Right atrium auricular region (tissue), 2 donors: ENCODE measurements around the gene ACBD6. TPM values are rescaled to one million over a fixed set of nuclear protein-coding genes. Genes with fewer than 3 reads are reported as not detected.

Experiments used
- DNase-seq: peaks from one replicate; pipeline ENCODE4 v3.0.0-alpha.2; 2019; ENCODE audit warnings: low spot score
- H3K27ac ChIP-seq, 2 donors: fragments of 200-600 bp; sonication (generic); 1 replicate in 1 of 2; 2 replicates in 1 of 2; pipeline ENCODE4 v1.5.1; 2016 to 2019
- H3K27me3 ChIP-seq, 2 donors: fragments of 200-600 bp; sonication (generic); one replicate each; pipeline versions ENCODE4 v1.5.1 to v1.6.0; 2017 to 2019
- H3K36me3 ChIP-seq: fragments of 200-600 bp; sonication (generic); one replicate; pipeline ENCODE4 v1.5.1; 2016
- H3K4me1 ChIP-seq, 2 donors: fragments of 200-600 bp; sonication (generic); one replicate each; pipeline versions ENCODE4 v1.5.1 to v1.6.0; 2017 to 2019
- H3K4me3 ChIP-seq, 2 donors: fragments of 200-600 bp; sonication (generic); 1 replicate in 1 of 2; 2 replicates in 1 of 2; pipeline ENCODE4 v1.5.1; 2017 to 2019; ENCODE audit warnings: mild to moderate bottlenecking in 1 of 2, moderate library complexity in 1 of 2
- H3K9me3 ChIP-seq, 2 donors: fragments of 200-600 bp; sonication (generic); one replicate each; pipeline ENCODE4 v1.5.1; 2019
- total RNA-seq, 2 donors: library from RNA; depleted of rRNA; stranded (reverse); fragments of >200 nt; gene quantifications; one replicate each; pipeline ENCODE4 v1.1.0, GENCODE V29; 2016
- TF ChIP-seq, protein P1 (sequence below), 2 donors: fragments of 200-600 bp; sonication (generic); IDR thresholded peaks; one replicate each; pipeline ENCODE4 v1.5.1; 2019; ENCODE audit warnings: antibody characterized with exemption in 2 of 2

ACBD6 gene
- total RNA-seq, 2 donors from 2014 or later: 24.0 to 29.0 TPM

- no peak for DNase-seq
- Histone ChIP-seq H3K9me3 (no peaks in the 10 kb centered on the region), H3K4me1 (peaks cover 0 to 18% of the 10 kb centered on the region in 2 donors), H3K27ac (no peak overlapping the region), H3K36me3 (no peaks in the 10 kb centered on the region), H3K27me3 (no peaks in the 10 kb centered on the region), H3K4me3 (no peak overlapping the region)
- TF ChIP-seq, protein P1, sequence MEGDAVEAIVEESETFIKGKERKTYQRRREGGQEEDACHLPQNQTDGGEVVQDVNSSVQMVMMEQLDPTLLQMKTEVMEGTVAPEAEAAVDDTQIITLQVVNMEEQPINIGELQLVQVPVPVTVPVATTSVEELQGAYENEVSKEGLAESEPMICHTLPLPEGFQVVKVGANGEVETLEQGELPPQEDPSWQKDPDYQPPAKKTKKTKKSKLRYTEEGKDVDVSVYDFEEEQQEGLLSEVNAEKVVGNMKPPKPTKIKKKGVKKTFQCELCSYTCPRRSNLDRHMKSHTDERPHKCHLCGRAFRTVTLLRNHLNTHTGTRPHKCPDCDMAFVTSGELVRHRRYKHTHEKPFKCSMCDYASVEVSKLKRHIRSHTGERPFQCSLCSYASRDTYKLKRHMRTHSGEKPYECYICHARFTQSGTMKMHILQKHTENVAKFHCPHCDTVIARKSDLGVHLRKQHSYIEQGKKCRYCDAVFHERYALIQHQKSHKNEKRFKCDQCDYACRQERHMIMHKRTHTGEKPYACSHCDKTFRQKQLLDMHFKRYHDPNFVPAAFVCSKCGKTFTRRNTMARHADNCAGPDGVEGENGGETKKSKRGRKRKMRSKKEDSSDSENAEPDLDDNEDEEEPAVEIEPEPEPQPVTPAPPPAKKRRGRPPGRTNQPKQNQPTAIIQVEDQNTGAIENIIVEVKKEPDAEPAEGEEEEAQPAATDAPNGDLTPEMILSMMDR (IDR thresholded peaks at IDR 0.05): no peak
Measured at GRCh38 chr1:180524160-180524914, 22.0 kb upstream of the ACBD6 start.

- Histone ChIP-seq H3K27ac (no peak overlapping the region), H3K4me3 (no peak overlapping the region), H3K4me1 (peaks cover 0 to 14% of the 10 kb centered on the region in 2 donors), H3K36me3 (no peaks in the 10 kb centered on the region), H3K27me3 (no peaks in the 10 kb centered on the region), H3K9me3 (no peaks in the 10 kb centered on the region)
- no peak for DNase-seq
- TF ChIP-seq, protein P1 (IDR thresholded peaks at IDR 0.05): no peak
Measured at GRCh38 chr1:180522213-180522515, 19.8 kb upstream of the ACBD6 start.

GRCh38 chr1:180521474-180522212, 19.3 kb upstream of the ACBD6 start:
- H3K4me3 ChIP-seq: no peak overlapping the region
- H3K9me3 ChIP-seq: no peaks in the 10 kb centered on the region
- TF ChIP-seq, protein P1 (IDR thresholded peaks at IDR 0.05): no peak
- H3K27ac ChIP-seq: no peak overlapping the region
- no peaks in the 10 kb centered on the region for H3K36me3 ChIP-seq
- H3K4me1 ChIP-seq: peaks cover 0 to 12% of the 10 kb centered on the region in 2 donors
- DNase-seq: no peak
- no peaks in the 10 kb centered on the region for H3K27me3 ChIP-seq

DNA sequence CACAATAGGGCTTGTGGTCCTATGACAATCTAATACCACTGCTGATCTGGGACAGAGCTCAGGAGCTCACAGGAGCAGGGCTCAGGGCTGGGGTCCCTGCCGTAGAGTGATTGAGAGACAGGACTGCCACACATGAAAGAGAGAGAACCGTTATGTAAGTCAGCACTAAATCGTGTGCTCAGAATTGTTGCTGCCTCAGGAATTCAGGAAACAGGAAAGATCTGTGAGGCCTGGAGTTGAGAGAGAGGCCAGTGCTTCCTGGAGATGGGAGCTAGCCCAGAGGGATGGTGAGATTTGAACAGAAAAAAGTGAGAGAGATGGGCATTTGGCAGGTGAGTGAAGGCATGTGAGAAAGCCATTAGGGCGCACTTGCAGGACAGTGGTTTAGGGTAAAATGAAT, 17.5 kb upstream of the ACBD6 start:
- TF ChIP-seq, protein P1 (IDR thresholded peaks at IDR 0.05): no peak
- no peak for DNase-seq
- no peak overlapping the region for H3K27ac ChIP-seq

DNA sequence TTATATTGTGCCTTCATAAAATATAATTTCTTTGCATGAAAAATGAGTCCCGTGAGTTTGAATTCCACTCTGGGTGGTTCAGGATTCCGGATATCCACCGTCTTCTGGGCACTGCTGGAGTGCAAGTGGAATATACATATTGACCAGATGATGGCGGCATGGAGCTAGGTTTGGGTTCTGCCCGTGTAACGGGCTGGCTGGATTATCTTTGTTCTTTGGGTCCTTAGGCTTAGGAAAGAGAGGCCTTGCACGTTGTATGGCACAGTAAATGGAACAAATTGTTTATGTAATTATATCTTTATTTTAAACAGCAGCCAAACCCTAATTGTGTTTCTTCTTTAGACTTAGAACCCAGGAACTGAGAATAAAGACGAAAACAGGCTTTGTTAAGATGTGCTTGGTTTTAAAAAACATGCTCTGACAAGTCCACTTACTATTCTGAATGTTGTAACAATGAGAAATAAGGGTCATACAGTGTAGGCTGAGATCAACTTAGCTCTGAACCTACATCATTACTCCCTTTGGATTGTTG, 13.5 kb upstream of the ACBD6 start:
- H3K9me3 ChIP-seq: no peaks in the 10 kb centered on the region
- no peaks in the 10 kb centered on the region for H3K27me3 ChIP-seq
- H3K4me1 ChIP-seq: peaks cover 0 to 10% of the 10 kb centered on the region in 2 donors
- TF ChIP-seq, protein P1 (IDR thresholded peaks at IDR 0.05): peak; percentile 38 to 85
- peak; percentile 80 for DNase-seq
- H3K36me3 ChIP-seq: no peaks in the 10 kb centered on the region
- no peak overlapping the region for H3K4me3 ChIP-seq
- H3K27ac ChIP-seq: no peak overlapping the region

More for the DNA sequence above, 17.5 kb upstream of the ACBD6 start:
- H3K9me3 ChIP-seq: no peaks in the 10 kb centered on the region
- peaks cover 0 to 18% of the 10 kb centered on the region in 2 donors for H3K4me1 ChIP-seq
- no peak overlapping the region for H3K4me3 ChIP-seq
- H3K36me3 ChIP-seq: no peaks in the 10 kb centered on the region
- H3K27me3 ChIP-seq: no peaks in the 10 kb centered on the region
